HG02943 (cell line): Measurements from ENCODE around the gene ASTN2.
"Not testable (repeated sequence)": the region's sequence is repeated elsewhere in the genome, so short reads cannot be mapped to it uniquely, and the experiment has no call there.

Experiments used
- ATAC-seq: cut with Tn5 transposase; IDR thresholded peaks from one replicate; pipeline ENCODE4 v1.9.1; 2021; ENCODE audit warnings: mild to moderate bottlenecking, low read depth, moderate library complexity; ENCODE audit not compliant: unreplicated experiment

Gene ASTN2

DNA sequence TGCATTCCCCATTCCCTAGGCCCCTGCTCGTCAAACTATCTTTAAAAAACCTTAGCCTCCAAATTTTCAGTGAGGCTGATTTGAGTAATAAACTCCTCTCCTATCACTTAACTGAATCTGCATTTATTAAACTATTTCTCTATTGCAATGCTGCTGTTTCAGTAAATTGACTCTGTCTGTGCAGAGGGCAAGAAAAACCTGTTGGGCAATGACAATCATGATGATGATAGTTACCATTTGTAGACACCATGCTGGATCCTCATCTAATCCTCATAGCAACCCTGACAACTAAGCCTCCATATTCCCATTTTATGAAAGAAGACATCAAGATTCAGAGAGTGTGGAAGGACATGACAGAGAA is 514.9 kb downstream of the ASTN2 start:
- no peak for ATAC-seq

- ATAC-seq: no peak
Measured at GRCh38 chr9:116899337-116900006, 515.4 kb downstream of the ASTN2 start.

DNA sequence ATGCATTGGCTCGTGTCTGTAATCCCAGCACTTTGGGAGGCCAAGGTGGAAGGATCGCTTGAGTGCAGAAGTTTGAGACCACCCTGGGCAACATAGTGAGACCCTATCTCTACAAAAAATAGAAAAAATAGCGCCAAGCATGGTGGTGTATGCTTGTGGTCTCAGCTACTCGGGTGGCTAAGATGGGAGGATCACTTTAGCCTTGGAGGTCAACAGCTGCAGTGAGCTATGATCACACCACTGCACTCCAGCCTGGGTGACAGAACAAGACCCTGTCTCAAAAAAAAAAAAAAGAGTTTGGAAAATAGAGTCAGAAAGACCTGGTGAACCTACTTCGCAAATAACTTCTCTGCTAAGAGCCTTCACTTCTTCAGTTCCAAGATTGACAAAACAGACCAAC is 516.7 kb downstream of the ASTN2 start:
- not testable (repeated sequence) for ATAC-seq

DNA sequence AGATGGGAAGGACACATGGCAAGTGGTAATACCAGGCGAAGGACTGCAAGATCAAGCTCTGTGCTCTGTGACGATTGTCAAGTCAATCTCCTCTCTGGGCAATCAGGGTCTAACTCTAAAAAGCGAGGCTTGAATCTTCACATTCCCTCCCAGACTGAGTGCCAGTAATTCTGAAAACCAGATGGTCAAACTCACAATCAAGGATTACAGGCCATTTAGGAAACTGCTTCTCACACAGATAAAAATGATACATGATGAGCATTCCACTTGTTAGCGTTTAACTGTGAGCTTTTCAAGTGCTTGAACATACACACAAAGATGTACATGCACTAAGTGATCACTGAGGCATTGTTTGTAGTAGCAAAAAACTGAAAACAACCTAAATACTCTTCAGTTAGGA is 517.7 kb downstream of the ASTN2 start:
- ATAC-seq: no peak

DNA sequence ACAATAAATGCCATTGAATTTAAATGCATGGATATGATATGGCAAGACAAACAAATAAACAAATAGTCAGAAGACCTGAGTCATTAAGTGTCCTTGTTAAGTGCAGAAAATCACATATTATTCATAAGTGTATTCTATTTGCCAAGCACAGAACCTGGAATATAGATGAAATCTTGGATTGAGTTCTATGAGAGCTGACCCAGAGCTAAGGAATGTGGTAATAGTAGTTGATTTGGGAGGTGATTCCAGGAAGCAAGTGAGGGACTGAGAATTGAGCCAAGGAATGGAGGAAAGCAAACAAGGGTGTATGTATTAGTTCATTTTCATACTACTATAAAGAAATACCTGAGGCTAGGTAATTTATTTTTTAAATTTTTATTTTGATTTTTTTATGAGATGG is 518.9 kb downstream of the ASTN2 start:
- ATAC-seq: no peak

- ATAC-seq: no peak
Measured at GRCh38 chr9:116891424-116891823, 523.4 kb downstream of the ASTN2 start.

- ATAC-seq: not testable (repeated sequence)
Measured at GRCh38 chr9:116888476-116888875, 526.4 kb downstream of the ASTN2 start.

DNA sequence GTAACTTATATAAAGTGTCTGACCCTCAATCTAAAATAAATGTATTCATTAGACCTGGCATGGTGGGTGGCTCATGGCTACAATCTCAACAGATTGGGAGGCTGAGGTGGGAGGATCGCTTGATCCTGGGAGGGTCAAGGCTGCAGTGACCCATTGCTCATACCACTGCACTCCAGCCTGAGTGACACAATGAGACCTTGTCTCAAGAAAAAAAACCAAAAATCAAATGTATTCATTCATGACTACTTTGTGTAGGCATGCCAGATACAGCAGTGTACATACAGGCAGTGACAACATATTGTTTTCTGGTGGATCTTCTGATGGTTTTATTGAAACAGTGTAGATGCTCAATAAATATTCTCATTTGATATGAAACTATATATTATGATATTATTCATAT is 526.8 kb downstream of the ASTN2 start:
- no peak for ATAC-seq

GRCh38 chr9:116883676-116884075 is 531.2 kb downstream of the ASTN2 start:
- ATAC-seq: no peak

DNA sequence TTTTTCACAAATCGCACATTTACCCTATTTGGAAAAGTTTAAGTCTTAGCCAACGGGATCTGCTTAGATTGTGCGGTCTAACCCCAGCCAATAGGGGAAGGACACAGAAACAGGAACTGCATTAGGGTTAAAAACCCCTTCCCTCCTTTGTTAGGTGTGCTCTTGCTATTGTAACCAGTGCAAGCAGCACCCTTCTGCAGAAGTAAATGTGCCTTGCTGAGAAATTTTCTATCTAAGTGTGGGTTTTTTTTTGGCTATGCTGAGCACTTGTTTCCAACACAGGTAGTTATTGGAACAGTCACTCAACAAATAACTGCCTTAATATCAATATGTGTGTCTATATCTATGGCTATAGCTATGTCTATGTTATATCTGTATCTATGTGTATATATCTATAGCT is 537.8 kb downstream of the ASTN2 start:
- no peak for ATAC-seq

DNA sequence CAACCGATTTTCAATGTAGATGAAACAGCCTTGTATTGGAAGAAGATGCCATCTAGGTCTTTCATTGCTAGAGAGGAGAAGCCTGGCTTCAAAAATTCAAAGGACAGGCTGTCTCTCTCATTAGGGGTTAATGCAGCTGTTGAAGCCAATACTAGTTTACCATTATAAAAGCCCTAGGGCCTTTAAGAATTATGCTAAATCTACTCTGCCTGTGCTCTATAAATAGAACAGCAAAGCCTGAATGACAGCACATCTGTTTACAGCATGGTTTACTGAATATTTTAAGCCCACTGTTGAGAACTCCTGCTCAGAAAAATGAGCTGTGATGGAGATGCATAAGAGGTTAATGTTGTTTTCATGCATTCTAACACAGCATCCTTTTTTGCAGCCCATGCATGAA is 539.3 kb downstream of the ASTN2 start:
- ATAC-seq: no peak

DNA sequence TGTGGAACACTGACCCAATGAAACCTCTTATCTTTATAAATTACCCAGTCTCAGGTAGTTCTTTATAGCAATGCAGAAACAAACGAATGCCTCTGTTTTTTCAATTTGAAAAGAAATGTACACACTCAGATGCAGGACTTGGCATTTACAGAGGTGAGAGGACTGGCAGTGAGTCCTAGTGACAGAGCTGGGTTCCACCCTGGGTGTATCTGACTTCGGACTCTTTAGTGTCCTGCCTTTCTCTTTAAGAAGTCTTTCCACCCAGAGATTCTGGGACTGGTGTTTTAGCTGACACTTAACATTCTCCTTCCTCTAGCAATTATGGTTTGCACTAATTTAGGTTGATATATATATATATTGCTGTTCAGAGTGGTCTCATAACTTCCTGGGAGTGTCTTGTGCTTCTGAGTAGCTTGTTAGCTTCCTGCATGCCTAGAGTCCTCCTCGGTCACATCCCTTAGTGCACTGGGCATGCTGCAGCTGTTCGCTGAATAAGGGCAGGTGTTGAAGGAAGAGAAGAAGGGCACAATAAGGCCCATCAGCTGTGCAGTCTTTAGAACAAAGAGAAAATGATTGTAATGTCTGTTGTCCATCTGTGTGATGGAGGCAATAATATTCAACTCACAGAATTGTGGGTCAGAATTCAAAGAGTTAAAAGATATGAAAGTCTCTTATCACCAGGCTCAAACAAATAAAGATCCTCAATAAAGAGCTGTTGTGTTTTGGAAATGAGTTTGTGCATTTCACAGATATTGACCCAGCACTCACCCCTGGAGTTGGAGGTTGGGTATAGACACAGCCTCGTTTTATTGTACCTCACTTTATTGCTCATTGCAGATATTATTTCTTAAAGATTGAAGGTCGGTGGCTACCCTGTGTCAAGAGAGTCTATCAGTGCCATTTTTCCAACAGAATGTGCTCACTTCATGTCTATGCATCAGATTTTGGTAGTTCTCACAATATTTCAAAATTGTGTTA is 540.6 kb downstream of the ASTN2 start:
- no peak for ATAC-seq

- no peak for ATAC-seq
Measured at GRCh38 chr9:116873491-116873890, 541.4 kb downstream of the ASTN2 start.

DNA sequence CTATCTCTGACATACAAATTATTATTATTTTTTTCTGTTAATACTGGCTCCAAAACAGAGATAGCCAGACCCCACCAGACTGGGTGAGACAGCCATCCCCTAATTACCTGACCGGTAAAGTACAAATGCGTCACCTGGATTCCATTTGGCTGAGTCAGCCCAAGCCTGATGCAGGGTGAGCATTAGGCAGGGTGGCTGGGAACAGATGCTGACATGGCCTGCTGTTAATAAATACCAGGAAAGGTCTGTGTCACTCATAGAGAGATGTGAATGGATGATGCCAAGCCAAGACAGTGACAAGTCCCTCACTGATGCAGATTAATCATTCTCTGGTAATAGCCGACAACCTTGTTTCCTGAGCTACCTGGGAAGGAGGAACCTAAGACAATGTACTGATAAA is 544.3 kb downstream of the ASTN2 start:
- no peak for ATAC-seq

GRCh38 chr9:116868201-116868600 is 546.7 kb downstream of the ASTN2 start:
- no peak for ATAC-seq

GRCh38 chr9:116861321-116861720 is 553.5 kb downstream of the ASTN2 start:
- ATAC-seq: no peak

- ATAC-seq: no peak
Measured at GRCh38 chr9:116860509-116861120, 554.2 kb downstream of the ASTN2 start.

DNA sequence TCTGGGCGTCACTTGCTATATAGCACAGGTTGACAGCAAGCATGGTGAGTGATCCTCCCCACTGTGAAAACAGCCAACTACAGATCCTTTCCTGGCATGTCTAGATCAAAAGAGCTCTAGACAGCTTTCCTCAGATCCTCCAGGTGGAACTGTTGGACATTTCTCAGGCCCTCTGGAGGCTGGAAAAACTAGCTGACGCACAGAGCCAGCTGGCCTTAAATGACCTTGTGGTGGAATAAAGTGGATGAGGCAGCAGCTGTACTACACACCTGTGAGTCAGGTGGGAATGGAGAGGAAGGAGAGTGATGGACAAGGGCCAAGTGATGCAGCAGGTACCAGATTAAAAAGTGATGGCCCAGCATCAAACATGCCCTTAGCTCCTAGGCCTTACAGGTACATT is 555.1 kb downstream of the ASTN2 start:
- ATAC-seq: no peak

- no peak for ATAC-seq
Measured at GRCh38 chr9:116857321-116857720, 557.5 kb downstream of the ASTN2 start.

DNA sequence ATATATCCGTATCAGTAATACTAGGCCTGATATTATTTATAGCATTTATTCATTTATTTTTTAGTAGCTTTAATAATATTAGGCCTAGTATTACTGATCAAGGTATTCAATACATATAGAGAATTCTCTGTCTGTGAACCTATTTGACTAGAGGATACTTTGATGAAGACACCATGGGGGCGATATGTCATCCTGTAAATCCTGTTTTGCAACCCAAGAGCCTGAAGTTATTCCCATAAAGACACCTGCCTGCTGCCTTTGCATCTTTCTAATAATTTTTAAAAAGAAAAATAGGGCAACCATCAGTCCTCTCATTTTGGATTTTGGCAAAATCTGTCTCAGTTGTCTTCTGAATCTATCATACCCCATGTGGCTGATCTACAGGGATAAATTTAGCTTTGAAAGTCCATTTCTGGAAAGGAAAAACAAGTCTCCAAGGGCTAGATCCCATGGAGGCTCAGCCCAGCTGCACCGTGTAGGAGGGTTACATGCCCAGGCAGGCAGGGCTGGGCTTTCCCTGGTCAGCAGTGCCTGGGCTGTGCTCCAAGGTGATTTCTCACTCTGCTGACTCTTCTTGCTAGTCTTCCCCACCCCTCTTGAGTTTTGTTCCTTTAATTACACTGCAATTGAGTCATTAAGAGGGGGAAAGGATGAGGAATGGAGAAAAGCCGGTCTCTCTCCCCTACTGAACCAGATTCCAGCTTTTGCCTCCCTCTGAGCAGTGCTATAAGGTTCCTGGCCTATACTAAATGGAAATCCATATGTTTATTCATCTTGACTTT is 558.8 kb downstream of the ASTN2 start:
- no peak for ATAC-seq

DNA sequence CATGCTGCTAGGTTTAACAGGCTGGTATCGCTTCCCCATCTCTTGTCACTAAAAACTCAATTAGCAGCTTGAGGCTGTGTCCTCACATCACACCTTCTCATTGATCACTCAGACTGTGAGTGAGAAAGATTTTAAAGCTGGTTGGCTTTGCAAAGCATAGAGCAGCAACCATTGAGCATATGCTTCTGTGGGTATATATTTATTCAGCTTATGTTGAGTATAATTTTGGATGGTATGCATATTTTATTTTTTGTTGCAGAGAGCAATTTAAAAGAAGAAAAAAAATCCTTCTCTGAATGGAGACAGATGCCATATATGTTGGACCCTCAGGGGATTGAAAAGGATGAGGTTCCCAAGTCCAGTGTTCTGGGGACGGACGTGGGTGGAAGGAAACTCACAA is 565.1 kb downstream of the ASTN2 start:
- no peak for ATAC-seq
